Measurements from ENCODE around the gene GRIN3A.

Gene GRIN3A

DNA sequence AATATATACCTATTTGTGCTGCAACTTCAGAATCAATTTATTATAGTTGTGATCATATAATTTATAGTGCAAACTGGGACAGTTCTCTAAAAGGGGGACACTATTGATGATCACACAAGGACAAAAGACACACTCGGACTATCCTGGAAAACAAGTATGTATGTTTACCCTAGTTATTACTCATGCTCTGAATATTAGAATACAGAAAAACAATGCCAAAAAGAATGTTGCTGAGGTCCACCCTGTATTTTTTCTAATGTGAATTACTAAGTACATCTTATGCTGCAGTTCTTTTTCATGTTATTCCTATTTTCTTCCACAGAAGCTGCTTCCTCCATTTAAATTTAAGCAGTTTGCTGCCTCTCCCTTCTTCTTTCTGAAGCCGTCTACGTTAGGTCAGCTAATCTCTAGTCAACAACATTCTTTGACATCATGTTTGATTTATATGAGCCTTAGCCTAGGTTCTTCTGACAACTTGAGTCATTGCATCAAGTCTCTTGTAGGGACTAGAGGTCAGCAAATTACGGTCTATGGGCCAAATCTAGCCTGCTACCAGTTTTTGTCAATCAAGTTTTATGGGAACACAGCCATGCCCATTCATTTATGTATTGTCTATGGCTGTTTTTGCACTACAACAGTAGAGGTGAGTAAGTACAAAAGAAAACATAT lies 103.6 kb downstream of the GRIN3A start:
- DNase-seq (ENCODE audit: low spot score) = no peak
- H3K27me3 Mint-ChIP-seq (ENCODE audit: low read depth) = no peaks in the 10 kb centered on the region
- no peaks in the 10 kb centered on the region for H3K36me3 Mint-ChIP-seq (ENCODE audit: low read depth)
- no peak overlapping the region for H3K4me3 Mint-ChIP-seq
- H3K9me3 Mint-ChIP-seq = no peaks in the 10 kb centered on the region
- no peaks in the 10 kb centered on the region for H3K4me1 Mint-ChIP-seq (ENCODE audit: low read depth)
- H3K27ac Mint-ChIP-seq = no peak overlapping the region

DNA sequence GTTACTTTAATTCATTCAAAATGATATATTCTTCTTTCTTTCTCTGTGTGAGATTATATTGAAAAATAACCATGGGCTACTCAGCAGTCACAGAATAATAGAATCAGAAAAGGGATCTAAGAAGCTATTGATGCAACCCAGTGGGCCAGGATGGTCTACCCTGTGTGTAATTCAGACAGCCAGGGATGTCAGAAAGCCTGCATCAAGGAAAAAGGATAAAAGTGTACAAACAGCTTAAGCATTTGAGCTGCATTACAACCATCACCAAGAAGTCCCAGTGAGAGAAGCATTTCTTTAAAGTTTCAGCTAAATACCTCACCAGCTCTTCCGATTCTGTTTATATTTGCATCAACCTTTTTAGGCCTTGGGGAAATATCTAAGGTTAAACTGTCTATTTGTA lies 105.8 kb downstream of the GRIN3A start:
- H3K36me3 Mint-ChIP-seq (ENCODE audit: low read depth) = no peaks in the 10 kb centered on the region
- no peak overlapping the region for H3K4me3 Mint-ChIP-seq
- H3K27me3 Mint-ChIP-seq (ENCODE audit: low read depth) = no peaks in the 10 kb centered on the region
- no peak overlapping the region for H3K27ac Mint-ChIP-seq
- no peaks in the 10 kb centered on the region for H3K9me3 Mint-ChIP-seq
- no peak for DNase-seq (ENCODE audit: low spot score)
- no peaks in the 10 kb centered on the region for H3K4me1 Mint-ChIP-seq (ENCODE audit: low read depth)

DNA sequence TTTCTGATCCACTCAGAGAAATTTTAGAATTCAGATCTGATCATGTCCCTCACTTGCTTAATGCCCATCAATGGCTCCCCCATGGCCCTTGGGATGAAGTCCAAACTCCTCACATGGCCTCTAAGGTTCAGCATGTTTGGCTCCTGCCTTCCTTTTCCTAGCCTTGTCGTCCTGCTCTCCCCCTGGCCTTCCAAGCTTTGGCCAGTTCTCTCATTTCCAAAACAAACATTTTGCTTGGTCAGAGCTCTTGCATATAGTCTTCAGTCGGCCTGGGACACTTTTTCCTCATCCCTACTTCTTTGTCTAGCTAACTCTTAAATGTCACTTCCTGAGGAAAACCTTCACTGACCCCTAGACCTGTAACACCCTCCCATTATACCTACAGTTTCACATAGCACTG lies 106.6 kb downstream of the GRIN3A start:
- DNase-seq (ENCODE audit: low spot score) = no peak
- Mint-ChIP-seq H3K4me3 (no peak overlapping the region), H3K9me3 (no peaks in the 10 kb centered on the region), H3K4me1 (ENCODE audit: low read depth) (no peaks in the 10 kb centered on the region), H3K27me3 (ENCODE audit: low read depth) (no peaks in the 10 kb centered on the region), H3K36me3 (ENCODE audit: low read depth) (no peaks in the 10 kb centered on the region), H3K27ac (no peak overlapping the region)

DNA sequence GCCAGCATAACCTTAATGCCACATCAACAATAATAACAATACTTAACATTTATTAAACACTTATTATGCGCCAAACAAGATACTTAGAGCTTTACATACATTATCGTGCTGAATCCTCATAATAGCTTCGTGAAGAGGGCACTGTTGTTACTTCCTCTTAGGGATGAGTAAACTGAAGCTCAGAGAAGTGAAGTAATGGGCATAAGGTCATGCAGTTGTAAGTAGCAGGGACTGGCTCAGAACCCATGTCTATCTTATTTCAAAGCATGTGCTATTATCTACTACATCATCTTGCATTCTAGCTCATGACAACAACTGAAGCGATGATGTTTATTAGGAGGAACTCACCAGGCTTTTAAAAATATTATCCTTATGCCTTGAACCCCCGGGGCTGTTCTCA lies 108.8 kb downstream of the GRIN3A start:
- H3K9me3 Mint-ChIP-seq = no peaks in the 10 kb centered on the region
- no peak for DNase-seq (ENCODE audit: low spot score)
- H3K27ac Mint-ChIP-seq = no peak overlapping the region
- H3K27me3 Mint-ChIP-seq (ENCODE audit: low read depth) = no peaks in the 10 kb centered on the region
- no peak overlapping the region for H3K4me3 Mint-ChIP-seq
- peaks cover 4% of the 10 kb centered on the region for H3K4me1 Mint-ChIP-seq (ENCODE audit: low read depth)
- H3K36me3 Mint-ChIP-seq (ENCODE audit: low read depth) = no peaks in the 10 kb centered on the region

DNA sequence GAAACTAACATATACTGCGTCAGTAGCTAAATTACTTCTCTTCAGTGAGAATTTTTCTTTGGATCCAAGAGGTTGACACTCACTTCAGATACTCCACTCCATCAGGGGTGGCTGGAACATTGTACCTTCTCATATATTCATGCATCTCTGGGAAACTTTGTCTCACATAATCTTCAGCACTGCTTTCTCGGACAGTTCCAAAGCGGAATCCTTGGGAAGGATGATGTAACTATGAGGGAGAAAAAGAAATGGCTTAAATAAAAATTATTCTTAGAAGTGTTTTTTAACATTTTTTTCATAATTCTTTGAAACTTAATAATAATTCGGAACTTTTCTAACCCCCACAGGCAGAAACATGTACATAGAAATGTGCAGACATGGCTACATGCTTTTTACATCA lies 110.3 kb downstream of the GRIN3A start:
- no peak overlapping the region for H3K27ac Mint-ChIP-seq
- no peak for DNase-seq (ENCODE audit: low spot score)
- no peaks in the 10 kb centered on the region for H3K27me3 Mint-ChIP-seq (ENCODE audit: low read depth)
- no peaks in the 10 kb centered on the region for H3K9me3 Mint-ChIP-seq
- no peaks in the 10 kb centered on the region for H3K36me3 Mint-ChIP-seq (ENCODE audit: low read depth)
- H3K4me1 Mint-ChIP-seq (ENCODE audit: low read depth) = peaks cover 4% of the 10 kb centered on the region
- H3K4me3 Mint-ChIP-seq = no peak overlapping the region

DNA sequence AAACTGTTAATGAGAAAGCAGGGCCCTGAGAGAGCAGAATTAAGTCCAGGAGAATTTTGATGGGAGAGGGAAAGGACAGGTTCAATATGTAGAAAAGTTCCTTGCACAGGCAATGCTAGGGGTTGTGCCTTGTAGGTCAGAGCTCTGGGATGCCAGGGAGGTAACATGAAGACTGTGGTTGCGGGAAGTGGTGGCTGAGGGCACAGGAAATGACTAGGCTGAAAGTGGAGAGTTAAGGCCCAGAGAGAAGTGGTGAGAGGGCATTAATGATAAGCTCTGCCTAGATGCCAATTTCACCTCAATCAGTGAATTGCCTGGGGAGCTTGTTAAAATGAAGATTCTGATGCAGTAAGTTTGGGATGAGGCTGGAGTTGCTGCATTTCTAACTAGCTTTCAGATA lies 112.2 kb downstream of the GRIN3A start:
- peaks cover 4% of the 10 kb centered on the region for H3K4me1 Mint-ChIP-seq (ENCODE audit: low read depth)
- no peaks in the 10 kb centered on the region for H3K27me3 Mint-ChIP-seq (ENCODE audit: low read depth)
- no peak overlapping the region for H3K4me3 Mint-ChIP-seq
- DNase-seq (ENCODE audit: low spot score) = no peak
- no peak overlapping the region for H3K27ac Mint-ChIP-seq
- H3K9me3 Mint-ChIP-seq = no peaks in the 10 kb centered on the region
- no peaks in the 10 kb centered on the region for H3K36me3 Mint-ChIP-seq (ENCODE audit: low read depth)

DNA sequence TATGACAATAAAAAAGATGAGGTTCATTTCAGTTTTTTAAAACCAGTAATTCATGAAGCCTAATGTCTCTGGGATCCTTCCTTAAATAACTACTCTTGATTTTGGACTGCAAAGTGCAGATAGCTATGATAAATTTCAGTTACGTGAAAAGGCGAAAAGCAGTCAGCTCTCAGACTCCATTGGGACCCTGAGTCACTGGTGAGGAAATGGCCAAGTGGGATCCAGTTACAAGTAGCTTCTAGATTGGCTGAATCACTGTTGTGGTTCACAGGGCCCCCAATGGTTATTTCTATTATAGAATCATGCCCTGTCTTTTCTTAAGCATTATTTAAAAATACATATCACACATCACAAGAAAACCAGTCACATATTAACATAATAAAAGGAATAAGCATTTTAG lies 112.6 kb downstream of the GRIN3A start:
- H3K4me3 Mint-ChIP-seq = no peak overlapping the region
- no peak overlapping the region for H3K27ac Mint-ChIP-seq
- H3K9me3 Mint-ChIP-seq = no peaks in the 10 kb centered on the region
- H3K36me3 Mint-ChIP-seq (ENCODE audit: low read depth) = no peaks in the 10 kb centered on the region
- peaks cover 4% of the 10 kb centered on the region for H3K4me1 Mint-ChIP-seq (ENCODE audit: low read depth)
- no peak for DNase-seq (ENCODE audit: low spot score)
- no peaks in the 10 kb centered on the region for H3K27me3 Mint-ChIP-seq (ENCODE audit: low read depth)

DNA sequence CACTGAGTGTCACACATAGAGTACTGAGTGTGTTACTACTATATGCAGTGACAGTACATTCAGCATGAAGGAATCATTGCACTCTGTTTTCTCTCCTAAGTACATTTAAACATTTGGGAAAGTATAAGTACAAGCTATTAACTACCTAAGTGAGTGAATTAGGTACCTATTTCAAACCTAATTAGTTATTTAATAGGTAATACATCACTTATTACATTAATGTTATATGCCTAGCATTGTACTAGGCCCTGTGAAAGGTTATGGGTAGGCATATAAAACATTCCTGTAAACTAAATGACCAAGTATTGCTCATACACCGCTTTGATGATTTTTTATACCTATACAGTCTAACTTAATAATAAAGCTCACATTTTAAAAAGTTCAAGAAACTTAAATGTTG lies 118.0 kb downstream of the GRIN3A start:
- H3K4me3 Mint-ChIP-seq = no peak overlapping the region
- H3K4me1 Mint-ChIP-seq (ENCODE audit: low read depth) = no peaks in the 10 kb centered on the region
- H3K27me3 Mint-ChIP-seq (ENCODE audit: low read depth) = no peaks in the 10 kb centered on the region

DNA sequence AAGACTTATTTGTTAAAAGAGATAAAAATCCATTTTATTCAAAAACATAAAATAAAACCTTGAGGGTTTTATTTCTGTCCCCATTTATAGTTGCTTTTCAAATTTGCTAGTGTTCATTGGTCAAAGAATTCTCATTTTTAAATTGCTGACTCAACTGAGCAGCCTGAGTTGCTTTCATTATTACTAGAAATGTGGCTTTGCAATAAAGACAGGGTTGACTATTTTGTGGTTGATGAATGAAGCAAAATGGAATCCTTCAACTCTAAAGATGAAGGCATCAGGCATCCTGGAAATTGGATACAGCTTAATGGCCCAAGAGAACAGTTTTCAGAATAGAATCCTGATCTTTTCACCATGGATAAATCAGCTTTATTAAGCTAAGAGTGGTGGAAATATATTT lies 119.7 kb downstream of the GRIN3A start:
- no peaks in the 10 kb centered on the region for H3K9me3 Mint-ChIP-seq
- H3K4me1 Mint-ChIP-seq (ENCODE audit: low read depth) = no peaks in the 10 kb centered on the region
- no peak overlapping the region for H3K27ac Mint-ChIP-seq
- no peak overlapping the region for H3K4me3 Mint-ChIP-seq
- H3K27me3 Mint-ChIP-seq (ENCODE audit: low read depth) = no peaks in the 10 kb centered on the region
- no peak for DNase-seq (ENCODE audit: low spot score)
- H3K36me3 Mint-ChIP-seq (ENCODE audit: low read depth) = no peaks in the 10 kb centered on the region

More for the DNA sequence above, 118.0 kb downstream of the GRIN3A start:
- DNase-seq (ENCODE audit: low spot score) = no peak
- no peak overlapping the region for H3K27ac Mint-ChIP-seq
- no peaks in the 10 kb centered on the region for H3K36me3 Mint-ChIP-seq (ENCODE audit: low read depth)
- no peaks in the 10 kb centered on the region for H3K9me3 Mint-ChIP-seq

DNA sequence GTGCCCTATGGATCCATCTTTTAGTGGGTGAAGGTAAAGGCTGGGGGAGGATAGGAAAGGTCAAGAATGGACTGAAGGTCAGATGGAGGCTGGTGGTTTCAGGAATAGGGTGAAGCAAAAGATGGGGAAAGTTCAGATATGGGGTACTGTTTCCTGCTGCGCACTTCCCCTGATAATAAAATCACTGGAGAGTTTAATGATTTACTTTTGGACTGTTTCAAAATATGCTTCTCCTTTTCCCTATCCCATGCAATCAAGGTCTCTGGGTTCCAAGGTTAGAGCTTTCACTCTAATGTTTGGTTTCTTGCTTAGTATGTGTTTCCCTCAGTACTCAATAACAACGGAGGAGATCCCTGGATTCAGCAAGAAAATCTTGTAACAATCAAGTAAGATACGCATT lies 132.9 kb downstream of the GRIN3A start:
- no peak for DNase-seq (ENCODE audit: low spot score)
- H3K36me3 Mint-ChIP-seq (ENCODE audit: low read depth) = no peaks in the 10 kb centered on the region
- no peak overlapping the region for H3K4me3 Mint-ChIP-seq
- H3K27ac Mint-ChIP-seq = no peak overlapping the region
- H3K27me3 Mint-ChIP-seq (ENCODE audit: low read depth) = peaks cover 11% of the 10 kb centered on the region
- no peaks in the 10 kb centered on the region for H3K4me1 Mint-ChIP-seq (ENCODE audit: low read depth)
- H3K9me3 Mint-ChIP-seq = no peaks in the 10 kb centered on the region

DNA sequence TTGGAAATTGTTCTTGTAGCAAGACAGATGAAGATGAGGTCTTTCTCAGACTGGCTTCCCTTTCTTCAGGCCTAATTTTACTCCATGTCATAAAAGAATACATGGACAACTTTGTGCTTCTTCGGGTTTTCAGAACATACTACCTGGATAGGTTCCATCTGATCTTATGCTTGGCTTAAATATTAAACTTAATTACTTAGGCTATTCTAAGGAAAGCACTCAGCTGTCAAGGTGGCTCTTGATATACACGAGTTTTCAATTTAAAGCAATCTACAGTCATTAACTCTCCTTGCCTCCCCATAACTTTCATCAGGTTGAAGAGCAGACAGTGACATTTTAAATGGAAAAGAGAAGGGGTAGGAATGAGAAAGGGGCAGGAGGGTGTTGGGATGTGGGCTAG lies 134.2 kb downstream of the GRIN3A start:
- no peak for DNase-seq (ENCODE audit: low spot score)
- H3K9me3 Mint-ChIP-seq = no peaks in the 10 kb centered on the region
- no peak overlapping the region for H3K4me3 Mint-ChIP-seq
- no peak overlapping the region for H3K27ac Mint-ChIP-seq
- no peaks in the 10 kb centered on the region for H3K4me1 Mint-ChIP-seq (ENCODE audit: low read depth)
- H3K36me3 Mint-ChIP-seq (ENCODE audit: low read depth) = no peaks in the 10 kb centered on the region
- H3K27me3 Mint-ChIP-seq (ENCODE audit: low read depth) = peaks cover 11% of the 10 kb centered on the region

DNA sequence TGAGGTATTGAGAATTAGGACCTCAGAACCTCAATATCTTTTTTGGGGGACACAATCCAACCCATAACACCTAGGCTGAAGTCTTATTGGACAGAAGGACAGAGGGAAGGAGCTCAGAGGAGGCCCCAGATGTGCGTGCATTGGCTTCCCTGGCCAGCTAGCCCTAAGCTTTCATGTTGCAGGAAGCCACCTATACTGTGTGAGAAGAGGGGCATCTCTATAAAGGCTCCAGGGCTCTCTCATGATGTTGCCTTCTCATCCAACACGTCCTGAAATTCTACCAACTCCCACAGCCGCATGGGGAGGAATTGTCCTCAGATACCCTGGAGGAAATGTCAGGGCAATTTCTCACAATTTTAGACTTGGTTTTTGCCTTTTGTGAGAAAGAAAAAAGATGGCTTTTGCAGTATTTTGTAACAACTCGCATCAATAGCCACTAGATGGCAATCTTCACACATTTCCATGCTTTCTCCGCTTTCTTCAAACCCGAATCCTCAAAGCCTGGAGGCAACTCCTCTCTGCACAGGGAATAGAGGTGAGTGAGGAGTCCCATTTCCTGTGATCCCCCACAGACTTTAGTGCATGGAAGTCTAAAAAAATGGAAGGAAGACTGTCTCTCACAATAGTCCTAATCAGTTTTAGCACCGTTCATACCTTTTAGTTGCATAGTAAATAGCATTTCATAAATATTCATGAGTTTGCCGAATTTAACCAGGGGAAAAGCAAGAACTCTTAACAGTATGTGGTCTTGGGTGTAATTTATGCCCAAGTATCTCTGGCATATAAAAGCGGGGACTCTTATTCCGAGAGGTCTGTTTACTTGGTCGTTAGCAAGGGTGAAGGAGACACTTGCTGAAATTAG lies 136.3 kb downstream of the GRIN3A start:
- H3K27me3 Mint-ChIP-seq (ENCODE audit: low read depth) = peaks cover 11% of the 10 kb centered on the region
- H3K9me3 Mint-ChIP-seq = no peaks in the 10 kb centered on the region
- H3K4me1 Mint-ChIP-seq (ENCODE audit: low read depth) = no peaks in the 10 kb centered on the region
- no peak overlapping the region for H3K4me3 Mint-ChIP-seq
- H3K27ac Mint-ChIP-seq = no peak overlapping the region
- H3K36me3 Mint-ChIP-seq (ENCODE audit: low read depth) = no peaks in the 10 kb centered on the region
- DNase-seq (ENCODE audit: low spot score) = no peak

DNA sequence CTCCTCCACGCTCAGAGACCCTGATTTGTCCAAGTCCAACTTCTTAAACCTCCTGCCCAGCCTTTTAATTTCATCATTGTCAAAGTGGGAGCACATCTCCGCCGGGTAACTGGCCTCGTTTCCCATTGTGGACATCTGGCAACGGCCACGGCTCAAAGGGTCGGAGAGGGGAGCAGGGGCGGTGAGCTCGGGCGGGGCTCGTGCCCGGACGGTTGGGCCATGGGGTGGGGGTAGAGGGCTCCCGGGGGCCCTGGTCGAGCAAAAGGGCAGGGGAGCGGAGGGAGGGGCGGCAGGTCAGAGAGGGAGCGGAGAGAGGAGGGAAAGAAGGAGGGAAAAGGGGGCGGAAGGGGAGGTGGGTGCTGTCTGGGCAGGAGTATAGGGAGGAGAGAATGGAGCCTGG lies 143.7 kb downstream of the GRIN3A start, which contains the start of gene PPP3R2:
TSS of gene PPP3R2 (minus strand) at position 174 of the 400 bp plus-strand sequence. CDS start at position 126, 48 bp downstream.
- no peaks in the 10 kb centered on the region for H3K9me3 Mint-ChIP-seq
- peaks cover 4% of the 10 kb centered on the region for H3K27me3 Mint-ChIP-seq (ENCODE audit: low read depth)
- no peak for DNase-seq (ENCODE audit: low spot score)
- no peaks in the 10 kb centered on the region for H3K36me3 Mint-ChIP-seq (ENCODE audit: low read depth)
- H3K4me3 Mint-ChIP-seq = no peak within 1 kb of the TSS
- H3K27ac Mint-ChIP-seq = no peak within 1 kb of the TSS
- H3K4me1 Mint-ChIP-seq (ENCODE audit: low read depth) = no peaks in the 10 kb centered on the region

DNA sequence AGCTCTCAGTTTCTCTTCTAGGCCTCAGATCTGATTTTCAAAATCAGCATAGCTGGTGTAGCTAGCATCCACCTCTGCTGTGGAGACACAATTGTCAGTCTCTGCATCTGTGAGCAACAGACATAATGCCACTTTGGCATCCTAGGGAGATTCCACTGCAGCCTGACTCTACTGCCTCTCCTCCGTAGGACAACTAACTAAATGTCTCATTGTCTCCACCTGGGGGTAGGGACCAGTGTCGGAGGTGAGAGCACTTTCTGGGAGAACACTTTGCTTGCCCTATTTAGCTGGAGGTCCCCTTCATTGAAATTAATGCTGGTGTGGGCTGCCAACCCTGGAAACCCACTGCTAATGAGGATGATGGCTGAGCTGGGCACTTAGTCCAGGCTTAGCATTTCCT lies 145.1 kb downstream of the GRIN3A start:
- no peak for DNase-seq (ENCODE audit: low spot score)
- H3K9me3 Mint-ChIP-seq = no peaks in the 10 kb centered on the region
- H3K4me1 Mint-ChIP-seq (ENCODE audit: low read depth) = no peaks in the 10 kb centered on the region
- no peaks in the 10 kb centered on the region for H3K36me3 Mint-ChIP-seq (ENCODE audit: low read depth)
- H3K4me3 Mint-ChIP-seq = no peak overlapping the region
- no peak overlapping the region for H3K27ac Mint-ChIP-seq
- peaks cover 4% of the 10 kb centered on the region for H3K27me3 Mint-ChIP-seq (ENCODE audit: low read depth)
